Effector CD8-positive, alpha-beta T cell (primary cell): ENCODE data around the gene ZNF608.

Experiments
- DNase-seq: peaks from one replicate; lab custom pipeline; 2025; lab: John Stamatoyannopoulos, UW

Gene ZNF608

GRCh38 chr5:124736805-124737188 is 9.6 kb downstream of the ZNF608 start:
- no peak for DNase-seq

DNA sequence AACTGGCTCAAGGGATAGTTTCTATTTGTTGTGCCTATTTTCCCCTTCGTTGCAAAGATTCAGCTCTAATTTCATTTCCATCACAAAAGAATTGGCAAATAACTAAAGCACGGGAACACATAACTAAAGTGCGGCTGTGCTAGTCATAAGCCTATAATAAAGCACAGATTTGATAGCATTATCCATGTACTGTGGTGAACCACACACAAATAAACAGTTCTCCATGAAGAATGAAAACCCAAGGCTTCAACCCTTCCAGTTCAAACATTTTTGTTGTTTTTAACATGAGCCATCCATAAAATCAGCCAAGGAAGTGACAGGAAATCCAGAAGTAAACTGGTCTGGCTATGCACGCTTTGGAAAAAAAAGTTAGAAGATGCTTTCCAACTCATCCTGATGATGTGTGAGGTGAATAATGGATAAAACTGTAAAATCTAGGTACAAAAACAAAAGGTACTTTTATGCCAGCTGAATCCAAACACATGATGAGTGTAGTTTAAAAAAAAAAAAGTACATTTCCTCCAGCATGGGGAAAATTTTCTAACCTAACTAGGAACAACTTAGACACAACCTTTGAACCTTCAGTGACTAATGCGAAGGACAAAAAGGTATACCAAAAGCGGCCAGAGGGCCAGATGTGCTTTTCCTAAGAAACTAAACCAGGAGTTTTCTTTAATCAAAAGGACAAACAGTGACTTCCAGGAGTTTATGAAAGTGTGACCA is 10.2 kb downstream of the ZNF608 start:
- no peak for DNase-seq

- no peak for DNase-seq
Measured at GRCh38 chr5:124735169-124735858, 11.1 kb downstream of the ZNF608 start.

DNA sequence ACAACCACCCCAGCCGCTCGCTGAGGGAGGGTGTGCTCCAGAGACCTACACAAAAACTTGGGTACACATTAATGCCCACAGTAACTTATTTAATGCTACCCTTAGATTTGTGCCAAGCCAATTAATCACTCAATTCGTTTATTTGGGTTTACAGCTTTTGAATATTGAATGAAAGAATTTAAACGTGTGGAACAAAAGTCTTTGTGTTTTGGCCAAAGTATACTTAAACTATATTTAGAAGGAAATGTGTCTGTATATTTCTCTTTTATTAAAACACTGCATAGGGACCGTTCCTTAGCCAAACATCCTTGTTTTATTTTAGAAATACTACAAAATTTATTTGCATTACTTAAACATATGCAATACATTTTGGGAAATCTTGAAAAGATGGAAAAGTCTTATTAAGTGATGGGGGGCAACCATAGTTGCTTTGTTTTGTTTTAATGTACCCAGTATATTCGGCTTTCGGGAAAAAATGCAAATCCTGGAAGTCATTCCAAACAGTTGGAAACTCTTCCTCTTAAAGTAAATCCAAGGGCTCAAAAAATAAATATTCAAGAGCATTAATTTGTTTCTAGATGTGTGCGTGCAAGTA is 11.8 kb downstream of the ZNF608 start:
- DNase-seq = no peak

DNA sequence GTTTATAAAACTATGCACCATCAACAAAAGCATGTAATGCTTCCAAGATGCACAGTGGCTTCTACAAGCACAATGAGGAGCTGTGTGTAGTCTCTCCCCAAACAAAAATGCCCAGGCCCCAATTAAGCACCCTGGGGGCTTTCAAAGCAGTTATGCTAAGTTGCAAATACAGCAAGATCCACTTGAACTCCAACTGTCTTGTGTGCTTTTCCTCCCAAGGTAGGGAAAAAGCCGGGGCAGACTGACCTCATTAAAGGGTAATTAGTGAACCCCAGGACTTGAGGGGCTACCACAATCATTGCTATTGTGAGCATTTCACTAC is 13.1 kb downstream of the ZNF608 start:
- no peak for DNase-seq

GRCh38 chr5:124732428-124733328 is 13.8 kb downstream of the ZNF608 start:
- DNase-seq = no peak

GRCh38 chr5:124730381-124730780 is 16.1 kb downstream of the ZNF608 start:
- DNase-seq = no peak

DNA sequence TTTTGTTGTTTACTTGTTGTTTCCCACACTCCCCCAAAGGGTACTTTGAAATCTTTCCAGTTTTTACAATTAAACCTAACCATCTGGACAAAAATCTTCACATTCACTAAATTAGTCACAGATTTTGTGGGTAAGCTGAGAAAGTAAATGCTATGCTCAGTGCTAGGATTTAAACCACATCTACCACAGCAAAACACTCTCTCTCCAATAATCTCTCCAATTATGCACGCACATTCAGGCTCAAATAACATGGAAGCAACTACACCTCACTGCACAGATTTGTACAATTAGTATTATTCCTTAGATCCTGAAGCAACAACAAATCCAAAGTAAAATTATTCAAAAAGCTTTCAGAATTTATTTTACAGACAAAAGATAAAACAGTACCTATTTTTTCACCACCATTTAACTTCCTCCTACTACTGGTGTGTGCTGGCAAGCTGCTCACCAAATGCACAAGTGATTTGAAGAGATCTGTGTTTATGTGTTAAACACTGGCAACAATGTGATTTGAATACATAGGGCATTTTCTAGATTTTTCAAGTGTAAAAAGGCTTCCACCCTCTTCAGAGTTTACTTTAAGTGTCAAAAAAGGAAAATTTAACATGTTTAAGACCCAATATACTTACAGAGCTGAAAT is 16.6 kb downstream of the ZNF608 start:
- DNase-seq = no peak

- DNase-seq = no peak
Measured at GRCh38 chr5:124728968-124729332, 17.5 kb downstream of the ZNF608 start.

GRCh38 chr5:124728331-124728967 is 18.0 kb downstream of the ZNF608 start:
- no peak for DNase-seq

DNA sequence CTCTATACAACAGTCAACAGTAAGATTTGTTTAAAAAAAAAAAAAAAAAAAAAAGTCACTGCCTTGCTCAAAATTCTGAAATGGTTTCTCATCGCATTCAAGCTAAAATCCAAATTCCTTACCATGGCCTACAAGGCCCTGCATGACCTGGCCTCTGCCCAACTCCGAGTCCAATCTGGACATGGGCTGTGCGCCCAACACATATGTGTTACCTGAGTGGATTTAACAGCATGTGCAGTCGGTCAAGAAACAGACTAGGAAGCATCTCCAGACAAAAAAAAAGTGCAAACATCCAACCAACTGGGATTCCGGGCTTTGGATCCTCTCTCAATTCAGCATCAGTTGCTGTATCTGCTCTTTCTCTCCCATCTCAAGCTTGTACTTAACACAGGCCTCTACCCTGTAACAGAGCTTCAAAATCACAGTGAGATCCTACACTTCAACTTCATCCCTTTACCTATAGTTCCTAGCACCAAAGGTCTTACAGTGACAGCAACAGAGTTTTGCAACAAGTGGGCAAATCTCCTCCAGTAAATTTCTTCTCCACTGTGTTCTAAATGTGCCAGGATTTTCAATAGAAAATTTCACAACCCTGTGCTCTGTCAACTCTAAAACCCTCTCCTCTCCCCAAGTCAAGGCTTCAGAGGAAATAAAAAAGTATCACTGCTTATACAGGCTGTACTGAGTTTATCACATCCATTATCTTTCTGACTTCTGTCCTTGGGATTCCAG is 19.6 kb downstream of the ZNF608 start:
- no peak for DNase-seq

DNA sequence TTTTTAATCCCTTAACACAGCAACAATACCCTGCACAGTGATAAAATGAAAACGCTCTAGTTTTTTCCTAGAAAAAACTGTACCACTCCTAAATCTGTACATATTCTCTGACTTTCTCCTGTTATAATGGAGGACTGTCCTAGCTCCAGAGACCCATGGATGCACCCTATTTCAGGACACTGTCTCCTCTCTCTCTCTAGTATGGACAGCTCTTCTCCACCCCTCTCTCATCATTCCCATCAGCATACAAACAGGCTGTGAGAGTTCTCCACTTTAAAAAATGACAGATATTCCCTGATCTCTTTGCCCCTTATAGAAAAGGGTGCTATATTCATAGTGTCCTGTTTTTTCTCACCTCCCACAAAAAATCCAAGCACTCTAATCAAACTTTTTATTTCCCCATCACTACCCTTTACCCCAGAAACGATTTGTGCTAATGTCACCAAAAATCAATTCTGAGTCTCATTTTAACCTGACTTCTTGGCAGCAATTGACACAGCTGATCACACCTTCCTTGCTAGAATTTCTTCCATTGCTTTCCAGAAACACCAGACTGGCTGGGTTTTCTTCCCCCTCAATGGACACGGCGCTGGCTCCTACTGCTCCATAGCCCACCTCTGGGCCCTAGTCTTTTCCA is 20.7 kb downstream of the ZNF608 start:
- DNase-seq = no peak

DNA sequence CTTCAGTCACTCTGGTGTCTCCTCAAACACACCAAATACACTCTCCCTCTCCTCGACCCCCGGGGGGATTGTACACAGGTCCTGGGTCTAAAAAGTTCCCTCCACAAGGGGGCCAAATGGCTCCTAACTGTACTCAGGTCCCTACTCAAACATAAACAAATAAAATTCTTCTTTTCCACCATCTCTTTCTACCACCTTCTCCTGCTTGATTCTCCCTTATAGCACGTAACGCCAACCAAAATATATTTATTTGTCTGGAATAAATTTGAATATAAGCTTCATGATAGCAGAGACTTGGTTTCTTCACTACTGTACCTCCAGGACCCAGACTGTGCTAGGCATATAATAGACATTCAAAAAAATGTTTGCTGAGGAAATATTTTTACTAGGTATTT is 21.4 kb downstream of the ZNF608 start:
- no peak for DNase-seq

- DNase-seq = no peak
Measured at GRCh38 chr5:124724357-124725039, 21.9 kb downstream of the ZNF608 start.

- DNase-seq = no peak
Measured at GRCh38 chr5:124721229-124721735, 25.2 kb downstream of the ZNF608 start.

- DNase-seq = no peak
Measured at GRCh38 chr5:124720593-124720992, 25.8 kb downstream of the ZNF608 start.

DNA sequence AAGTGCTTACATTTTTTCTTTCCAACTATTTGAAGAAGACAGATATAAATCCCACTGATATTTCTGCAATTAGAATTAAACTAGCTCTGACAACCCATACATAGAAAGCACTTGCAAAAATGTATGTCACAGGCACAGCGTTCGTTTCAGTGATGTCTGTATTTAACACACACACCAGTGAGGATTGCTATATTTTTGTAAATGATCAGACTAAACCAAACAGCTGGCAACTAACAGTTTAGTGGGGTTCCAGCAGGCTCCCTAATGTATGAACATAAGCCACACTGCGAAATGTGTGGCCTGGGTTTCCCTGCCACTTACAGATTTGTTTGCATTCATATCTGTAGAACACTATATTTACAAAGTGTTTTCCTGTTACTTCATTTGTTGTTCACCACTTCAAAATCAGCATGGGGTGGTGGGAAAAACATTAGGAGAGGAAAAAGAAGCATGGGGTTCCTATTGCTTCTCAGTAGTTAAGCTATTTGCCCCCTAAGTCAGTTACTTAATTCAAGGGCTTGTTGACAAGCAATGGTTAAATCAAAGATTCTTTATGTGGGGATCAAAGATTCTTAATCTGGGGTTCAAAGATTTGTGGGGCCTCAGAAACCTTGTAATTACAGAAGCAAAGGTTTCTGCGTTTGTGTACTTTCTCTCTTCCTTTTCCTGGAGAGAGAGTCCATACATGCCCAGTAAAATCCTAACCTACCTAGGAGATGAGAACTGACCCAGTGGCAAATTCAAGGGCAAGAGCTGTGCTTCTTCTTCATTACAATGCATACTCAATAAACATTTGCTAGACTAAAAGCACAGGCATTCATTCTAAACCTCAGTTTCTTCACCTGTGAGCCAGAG is 27.1 kb downstream of the ZNF608 start:
- no peak for DNase-seq

GRCh38 chr5:124718380-124718789 is 28.1 kb downstream of the ZNF608 start:
- no peak for DNase-seq

DNA sequence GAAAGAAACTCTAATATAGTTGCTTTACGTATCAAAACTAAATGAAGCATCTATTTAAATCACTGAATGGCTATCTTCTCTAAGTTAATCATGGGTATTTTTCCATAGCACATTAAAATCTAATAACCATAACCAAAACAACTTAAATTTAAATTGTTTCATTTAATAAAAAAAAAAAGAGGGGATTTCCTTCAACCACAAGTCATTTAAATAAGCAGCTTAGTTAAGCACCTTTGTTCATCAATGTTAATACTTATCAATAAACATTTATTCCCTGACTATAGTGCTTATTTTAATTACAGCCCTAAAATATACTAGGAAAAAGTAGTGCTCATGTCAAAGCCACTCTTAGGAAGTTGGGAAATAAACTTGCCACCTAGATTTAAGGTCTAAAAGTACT is 30.3 kb downstream of the ZNF608 start:
- no peak for DNase-seq
